SK-N-SH (cell line): Measurements from ENCODE around the gene OR2T8. TPM values are rescaled to one million over a fixed set of nuclear protein-coding genes. Genes with fewer than 3 reads are reported as not detected.

Source experiments
- CTCF ChIA-PET: fragments of 300-600, 350-600 bp; formaldehyde crosslinking; extraction: SDS; loops from one replicate; lab custom pipeline; 2021; lab: Yijun Ruan, JAX
- POLR2A ChIA-PET: fragments of 350-600 bp; sonication (Branson Sonifier 250); formaldehyde crosslinking; extraction: SDS; loops from one replicate; lab custom pipeline; 2020; ENCODE audit warnings: antibody characterized with exemption, inconsistent platforms; lab: Yijun Ruan, JAX
- DNase-seq: peaks from one replicate; pipeline ENCODE4 v3.0.0; 2012
- H2AFZ ChIP-seq: fragments of 200-600 bp; sonication (generic); 2 replicates; pipeline ENCODE4 v1.8.1; 2016; ENCODE audit warnings: antibody characterized with exemption, mild to moderate bottlenecking, low read depth
- H3F3A ChIP-seq: fragments of 200-600 bp; sonication (generic); replicated peaks from 2 replicates; pipeline ENCODE3; 2016; ENCODE audit warnings: antibody characterized with exemption, mild to moderate bottlenecking; ENCODE audit not compliant: insufficient read depth
- H3K27ac ChIP-seq, 2 experiments: fragments of 200-500 bp in 1 of 2; fragments of 200-600 bp in 1 of 2; sonication (Bioruptor generic) in 1 of 2; sonication (generic), shearing (Covaris generic) in 1 of 2; 2 replicates each; pipeline versions ENCODE4 v1.5.1 to v1.6.1; 2014 to 2016; ENCODE audit warnings: low read depth in 2 of 2, inconsistent platforms in 1 of 2, low read length in 1 of 2, mild to moderate bottlenecking in 1 of 2, mixed read lengths in 1 of 2
- H3K27me3 ChIP-seq: fragments of 200-600 bp; sonication (generic), shearing (Covaris generic); 2 replicates; pipeline ENCODE4 v1.6.1; 2016; ENCODE audit warnings: mixed run types; ENCODE audit not compliant: insufficient read depth
- H3K36me3 ChIP-seq, 2 experiments: fragments of 200-500 bp in 1 of 2; fragments of 200-600 bp in 1 of 2; sonication (Bioruptor generic) in 1 of 2; sonication (generic) in 1 of 2; replicated peaks in 1 of 2; 2 replicates each; pipeline versions ENCODE3 to v1.5.1; 2014 to 2016; ENCODE audit warnings: low read length in 1 of 2, mild to moderate bottlenecking in 1 of 2; ENCODE audit not compliant: insufficient read depth in 2 of 2, control insufficient read depth in 1 of 2
- H3K4me1 ChIP-seq, 2 experiments: fragments of 200-500 bp in 1 of 2; fragments of 200-600 bp in 1 of 2; sonication (Bioruptor generic) in 1 of 2; sonication (generic), shearing (Covaris generic) in 1 of 2; 2 replicates each; pipeline versions ENCODE4 v1.5.1 to v1.6.1; 2014 to 2016; ENCODE audit warnings: low read depth in 1 of 2, low read length in 1 of 2, mixed run types in 1 of 2; ENCODE audit not compliant: insufficient read depth in 2 of 2, control insufficient read depth in 1 of 2
- H3K4me2 ChIP-seq: fragments of 200-600 bp; sonication (generic), shearing (Covaris generic); 2 replicates; pipeline ENCODE4 v1.6.1; 2017; ENCODE audit warnings: mixed run types
- H3K4me3 ChIP-seq, 2 experiments: fragments of 200-500 bp in 1 of 2; fragments of 200-600 bp in 1 of 2; sonication (Bioruptor generic) in 1 of 2; sonication (generic), shearing (Covaris generic) in 1 of 2; 2 replicates each; pipeline versions ENCODE4 v1.5.1 to v1.8.1; 2014 to 2016; ENCODE audit warnings: low read depth in 2 of 2, inconsistent platforms in 1 of 2, low read length in 1 of 2, mild to moderate bottlenecking in 1 of 2, mixed read lengths in 1 of 2, moderate library complexity in 1 of 2
- H3K79me2 ChIP-seq: fragments of 200-600 bp; sonication (generic); 2 replicates; pipeline ENCODE4 v1.8.1; 2017; ENCODE audit warnings: mild to moderate bottlenecking; ENCODE audit not compliant: insufficient read depth
- H3K9ac ChIP-seq: fragments of 200-600 bp; sonication (generic); 2 replicates; pipeline ENCODE4 v1.6.1; 2017; ENCODE audit warnings: mixed run types
- H3K9me2 ChIP-seq: fragments of 200-600 bp; sonication (generic); 2 replicates; pipeline ENCODE4 v1.6.1; 2017; ENCODE audit warnings: mixed run types
- H3K9me3 ChIP-seq: fragments of 200-600 bp; sonication (generic); 2 replicates; pipeline ENCODE4 v1.6.1; 2017; ENCODE audit warnings: mixed run types, mild to moderate bottlenecking, moderate library complexity
- H4K20me1 ChIP-seq: fragments of 200-600 bp; sonication (generic); 2 replicates; pipeline ENCODE4 v1.6.1; 2017; ENCODE audit warnings: mild to moderate bottlenecking, mixed run types; ENCODE audit not compliant: insufficient read depth
- EP300 ChIP-seq, 2 experiments: IDR thresholded peaks; 2 replicates each; pipeline versions ENCODE4 v1.4.0 to v1.6.1; 2012; ENCODE audit warnings: borderline replicate concordance in 1 of 2, low read depth in 1 of 2, low read length in 1 of 2
- FOSL2 ChIP-seq: IDR thresholded peaks from 2 replicates; pipeline ENCODE4 v1.4.0; 2012; ENCODE audit warnings: low read depth, mild to moderate bottlenecking, moderate library complexity, borderline replicate concordance
- FOXJ3 ChIP-seq: sonication (generic); formaldehyde crosslinking; IDR thresholded peaks from 2 replicates; pipeline ENCODE4 v1.5.1; 2020; ENCODE audit warnings: mild to moderate bottlenecking, missing genetic modification reagents
- FOXM1 ChIP-seq: IDR thresholded peaks from 2 replicates; pipeline ENCODE4 v1.4.0; 2012; ENCODE audit warnings: low read depth, mild to moderate bottlenecking
- GABPA ChIP-seq: IDR thresholded peaks from 2 replicates; pipeline ENCODE4 v1.4.0; 2012; ENCODE audit warnings: low read depth, mild to moderate bottlenecking
- JUND ChIP-seq: IDR thresholded peaks from 2 replicates; pipeline ENCODE4 v1.4.0; 2012
- MXI1 ChIP-seq: IDR thresholded peaks from 2 replicates; pipeline ENCODE4 v1.6.1; 2012; ENCODE audit warnings: mild to moderate bottlenecking, low read depth, low read length, improper control_type of control experiment
- POLR2AphosphoS5 ChIP-seq: IDR thresholded peaks from 2 replicates; pipeline ENCODE4 v1.6.1; 2012; ENCODE audit warnings: low read depth, low read length
- RAD21 ChIP-seq: IDR thresholded peaks from 2 replicates; pipeline ENCODE4 v1.6.1; 2012; ENCODE audit warnings: mild to moderate bottlenecking, low read length
- RCOR1 ChIP-seq: fragments of 150-350 bp; IDR thresholded peaks from 2 replicates; pipeline ENCODE4 v1.6.1; 2017; ENCODE audit warnings: antibody characterized with exemption, low read length
- REST ChIP-seq: IDR thresholded peaks from 2 replicates; pipeline ENCODE4 v1.6.1; 2012; ENCODE audit warnings: mild to moderate bottlenecking, low read depth, low read length, moderate library complexity
- RFX5 ChIP-seq: IDR thresholded peaks from 2 replicates; pipeline ENCODE4 v1.6.1; 2012; ENCODE audit warnings: mild to moderate bottlenecking, improper control_type of control experiment, low read length
- SIN3A ChIP-seq: IDR thresholded peaks from 2 replicates; pipeline ENCODE4 v1.6.1; 2012; ENCODE audit warnings: low read depth, mild to moderate bottlenecking, low read length, moderate library complexity, borderline replicate concordance
- SMC3 ChIP-seq: IDR thresholded peaks from 2 replicates; pipeline ENCODE4 v1.6.1; 2012; ENCODE audit warnings: low read depth, low read length, improper control_type of control experiment
- TAF1 ChIP-seq: IDR thresholded peaks from 2 replicates; pipeline ENCODE4 v1.6.1; 2012; ENCODE audit warnings: low read depth, mild to moderate bottlenecking, low read length, moderate library complexity, borderline replicate concordance
- TCF12 ChIP-seq: IDR thresholded peaks from 2 replicates; pipeline ENCODE4 v1.4.0; 2012
- TEAD4 ChIP-seq: IDR thresholded peaks from 2 replicates; pipeline ENCODE4 v1.4.0; 2012; ENCODE audit warnings: mild to moderate bottlenecking, borderline replicate concordance; ENCODE audit not compliant: insufficient read depth
- WGBS: methylation state at CpG from one replicate; pipeline ENCODE4 v1.1.6; 2017; ENCODE audit warnings: low lambda C conversion rate; 5-methylcytosine and 5-hydroxymethylcytosine counted together
- polyA plus RNA-seq, 3 experiments: library from polyadenylated mRNA; depleted of rRNA; stranded (reverse); fragments of >200 nt; gene quantifications; 2 replicates each; pipeline ENCODE4 v1.2.3, GENCODE V29; 2012
- TF ChIP-seq, protein P1 (sequence below): IDR thresholded peaks from 2 replicates; pipeline ENCODE4; 2012
- TF ChIP-seq, protein P2 (sequence below): IDR thresholded peaks from 2 replicates; pipeline ENCODE4 v1.4.0; 2012; ENCODE audit warnings: low read depth, borderline replicate concordance
- TF ChIP-seq, protein P3 (sequence below): fragments of 150-350 bp; IDR thresholded peaks from 2 replicates; pipeline ENCODE4 v1.6.1; 2016; ENCODE audit warnings: mild to moderate bottlenecking, low read depth, low read length

Gene OR2T8
- polyA plus RNA-seq, 1 of the 3 experiments (the other 2 are of a cell fraction): not detected

- Histone ChIP-seq H3K9ac (no peak overlapping the region), H3K4me1 (no peaks in the 10 kb centered on the region), H3K9me3 (no peaks in the 10 kb centered on the region), H3K4me2 (peak overlapping the region; percentile 69), H3F3A (peaks cover 8% of the 10 kb centered on the region), H4K20me1 (no peaks in the 10 kb centered on the region), H2AFZ (no peak overlapping the region), H3K36me3 (no peaks in the 10 kb centered on the region), H3K4me3 (peak overlapping the region in 1 of 2 experiments; percentile 32; a peak in 1 of 4 replicates), H3K79me2 (no peaks in the 10 kb centered on the region), H3K27ac (no peak overlapping the region), H3K27me3 (no peaks in the 10 kb centered on the region), H3K9me2 (no peaks in the 10 kb centered on the region)
- CTCF ChIA-PET: no interaction called here
- 7% methylated on average over 6 of the region's 6 CpGs for WGBS
- POLR2A ChIA-PET: no interaction called here
- TF ChIP-seq SIN3A (no peak), FOSL2 (no peak), SMC3 (no peak), POLR2AphosphoS5 (no peak), FOXM1 (no peak), GABPA (no peak), REST (no peak), EP300 (IDR thresholded peaks at IDR 0.05; ENCODE audit: borderline replicate concordance in 1 of 2, low read depth in 1 of 2, low read length in 1 of 2) (no peak), RFX5 (no peak), FOXJ3 (CRISPR knock-in tag) (no peak), MXI1 (no peak), TCF12 (no peak)
- TF ChIP-seq, protein P1, sequence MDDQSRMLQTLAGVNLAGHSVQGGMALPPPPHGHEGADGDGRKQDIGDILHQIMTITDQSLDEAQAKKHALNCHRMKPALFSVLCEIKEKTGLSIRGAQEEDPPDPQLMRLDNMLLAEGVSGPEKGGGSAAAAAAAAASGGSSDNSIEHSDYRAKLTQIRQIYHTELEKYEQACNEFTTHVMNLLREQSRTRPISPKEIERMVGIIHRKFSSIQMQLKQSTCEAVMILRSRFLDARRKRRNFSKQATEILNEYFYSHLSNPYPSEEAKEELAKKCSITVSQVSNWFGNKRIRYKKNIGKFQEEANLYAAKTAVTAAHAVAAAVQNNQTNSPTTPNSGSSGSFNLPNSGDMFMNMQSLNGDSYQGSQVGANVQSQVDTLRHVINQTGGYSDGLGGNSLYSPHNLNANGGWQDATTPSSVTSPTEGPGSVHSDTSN: no peak
- no peak for DNase-seq
These were observed 15.9 kb upstream of the OR2T8 start for GRCh38 chr1:247904122-247904521.

- Histone ChIP-seq H3K27me3 (no peaks in the 10 kb centered on the region), H3K79me2 (no peaks in the 10 kb centered on the region), H3K36me3 (no peaks in the 10 kb centered on the region), H3K9ac (no peak overlapping the region), H2AFZ (no peak overlapping the region; the same call in 1 of the 2 replicates), H3K4me2 (peak overlapping the region; percentile 27; the same call in 1 of the 2 replicates), H3K9me3 (no peaks in the 10 kb centered on the region), H3K4me3 (no peak overlapping the region), H3F3A (peaks cover 8% of the 10 kb centered on the region), H3K9me2 (no peaks in the 10 kb centered on the region), H3K27ac (no peak overlapping the region), H3K4me1 (no peaks in the 10 kb centered on the region), H4K20me1 (no peaks in the 10 kb centered on the region)
- ChIA-PET CTCF (no interaction called here), POLR2A (no interaction called here)
- no peak for DNase-seq
- 27% methylated on average over 13 of the region's 13 CpGs for WGBS
- no peak for TF ChIP-seq TCF12
- no peak for TF ChIP-seq FOXJ3 (CRISPR knock-in tag)
- TF ChIP-seq GABPA: no peak
- TF ChIP-seq, protein P2, sequence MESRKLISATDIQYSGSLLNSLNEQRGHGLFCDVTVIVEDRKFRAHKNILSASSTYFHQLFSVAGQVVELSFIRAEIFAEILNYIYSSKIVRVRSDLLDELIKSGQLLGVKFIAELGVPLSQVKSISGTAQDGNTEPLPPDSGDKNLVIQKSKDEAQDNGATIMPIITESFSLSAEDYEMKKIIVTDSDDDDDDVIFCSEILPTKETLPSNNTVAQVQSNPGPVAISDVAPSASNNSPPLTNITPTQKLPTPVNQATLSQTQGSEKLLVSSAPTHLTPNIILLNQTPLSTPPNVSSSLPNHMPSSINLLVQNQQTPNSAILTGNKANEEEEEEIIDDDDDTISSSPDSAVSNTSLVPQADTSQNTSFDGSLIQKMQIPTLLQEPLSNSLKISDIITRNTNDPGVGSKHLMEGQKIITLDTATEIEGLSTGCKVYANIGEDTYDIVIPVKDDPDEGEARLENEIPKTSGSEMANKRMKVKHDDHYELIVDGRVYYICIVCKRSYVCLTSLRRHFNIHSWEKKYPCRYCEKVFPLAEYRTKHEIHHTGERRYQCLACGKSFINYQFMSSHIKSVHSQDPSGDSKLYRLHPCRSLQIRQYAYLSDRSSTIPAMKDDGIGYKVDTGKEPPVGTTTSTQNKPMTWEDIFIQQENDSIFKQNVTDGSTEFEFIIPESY: no peak
- no peak for TF ChIP-seq RFX5
- TF ChIP-seq FOSL2: no peak
- TF ChIP-seq JUND: no peak
- no peak for TF ChIP-seq RAD21
- no peak for TF ChIP-seq TAF1
- TF ChIP-seq, protein P3, sequence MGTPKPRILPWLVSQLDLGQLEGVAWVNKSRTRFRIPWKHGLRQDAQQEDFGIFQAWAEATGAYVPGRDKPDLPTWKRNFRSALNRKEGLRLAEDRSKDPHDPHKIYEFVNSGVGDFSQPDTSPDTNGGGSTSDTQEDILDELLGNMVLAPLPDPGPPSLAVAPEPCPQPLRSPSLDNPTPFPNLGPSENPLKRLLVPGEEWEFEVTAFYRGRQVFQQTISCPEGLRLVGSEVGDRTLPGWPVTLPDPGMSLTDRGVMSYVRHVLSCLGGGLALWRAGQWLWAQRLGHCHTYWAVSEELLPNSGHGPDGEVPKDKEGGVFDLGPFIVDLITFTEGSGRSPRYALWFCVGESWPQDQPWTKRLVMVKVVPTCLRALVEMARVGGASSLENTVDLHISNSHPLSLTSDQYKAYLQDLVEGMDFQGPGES: no peak
- TF ChIP-seq RCOR1: no peak
- TF ChIP-seq, protein P1: no peak
- TF ChIP-seq TEAD4: no peak
These were observed 14.9 kb upstream of the OR2T8 start for GRCh38 chr1:247905181-247905580.
